Esophagus squamous epithelium (tissue), 5 donors: ENCODE measurements around the gene THUMPD2. TPM values are rescaled to one million over a fixed set of nuclear protein-coding genes. Genes with fewer than 3 reads are reported as not detected.

ENCODE experiments used
- DNase-seq: peaks from one replicate; lab custom pipeline; 2025; lab: John Stamatoyannopoulos, UW
- H3K27ac ChIP-seq, 4 donors: fragments of 200-600 bp; sonication (generic); one replicate each; pipeline ENCODE4 v1.5.1; 2016 to 2019; ENCODE audit warnings: mild to moderate bottlenecking in 1 of 4
- H3K27me3 ChIP-seq, 4 donors: fragments of 200-600 bp; sonication (generic); 1 replicate in 3 of 4; 2 replicates in 1 of 4; pipeline versions ENCODE4 v1.5.1 to v1.6.0; 2017 to 2021; ENCODE audit warnings: antibody characterized with exemption in 1 of 4
- H3K36me3 ChIP-seq, 3 donors: fragments of 200-600 bp; sonication (generic); one replicate each; pipeline ENCODE4 v1.5.1; 2016 to 2019
- H3K4me1 ChIP-seq, 3 donors: fragments of 200-600 bp; sonication (generic); one replicate each; pipeline ENCODE4 v1.5.1; 2017 to 2019
- H3K4me3 ChIP-seq, 4 donors: fragments of 200-600 bp; sonication (generic); 1 replicate in 3 of 4; 2 replicates in 1 of 4; pipeline ENCODE4 v1.5.1; 2016 to 2019; ENCODE audit warnings: mild to moderate bottlenecking in 2 of 4, moderate library complexity in 1 of 4
- H3K9me3 ChIP-seq, 3 donors: fragments of 200-600 bp; sonication (generic); one replicate each; pipeline ENCODE4 v1.5.1; 2016 to 2019
- POLR2A ChIP-seq, 4 donors: fragments of 450-650 bp; IDR thresholded peaks; one replicate each; pipeline ENCODE4 v1.6.1; 2017; ENCODE audit warnings: antibody characterized with exemption in 4 of 4, mild to moderate bottlenecking in 4 of 4, moderate library complexity in 3 of 4
- WGBS, 2 donors: methylation state at CpG; one replicate each; pipeline ENCODE4 v1.1.5; 2018; 5-methylcytosine and 5-hydroxymethylcytosine counted together
- intact Hi-C: fragments of 100-400 bp; cut with DNase I; formaldehyde crosslinking; loops from one replicate; pipeline ENCODE4 v1.15.0; 2022
- total RNA-seq, 4 donors: library from RNA; depleted of rRNA; stranded (reverse); fragments of >200 nt; gene quantifications; one replicate each; pipeline ENCODE4 v1.1.0, GENCODE V29; 2016
- TF ChIP-seq, protein P1 (sequence below), 6 experiments: fragments of 450-650 bp in 4 of 6; fragments of 200-600 bp in 2 of 6; sonication (generic) in 2 of 6; IDR thresholded peaks; one replicate each; pipeline ENCODE4 v1.5.1; 2016 to 2019; ENCODE audit warnings: antibody characterized with exemption in 6 of 6, mild to moderate bottlenecking in 4 of 6, moderate library complexity in 4 of 6
- donor health status: DM: yes; HTN: yes; CAD: no.

THUMPD2 gene
- total RNA-seq, 4 donors from 2014 or later: 5.2 to 16.4 (median 12.2) TPM

DNA sequence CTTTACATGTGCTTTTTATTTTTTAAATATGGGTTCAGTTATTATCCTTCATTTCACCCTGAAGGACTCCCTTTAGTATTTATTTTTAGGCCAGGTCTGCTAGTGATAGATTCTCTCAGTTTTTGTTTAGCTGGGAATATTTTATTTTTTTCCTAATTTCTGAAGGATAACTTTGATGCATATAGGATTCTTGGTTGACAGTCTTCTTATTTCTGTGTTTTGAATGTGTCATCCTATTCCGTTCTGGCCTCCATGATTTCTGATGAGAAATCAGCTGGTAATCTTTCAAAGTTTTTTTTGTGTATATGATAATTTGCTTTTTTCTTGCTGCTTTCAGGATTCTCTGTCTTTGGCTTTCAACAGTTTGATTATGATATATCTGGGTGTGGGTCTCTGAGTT, 77.9 kb downstream of the THUMPD2 start:
- H3K9me3 ChIP-seq: peaks cover 0 to 25% (median 7%) of the 10 kb centered on the region in 3 donors
- no peak overlapping the region for H3K4me3 ChIP-seq
- WGBS, 2 donors: 100% methylated on average over 1 of the region's 1 CpG
- no peak for DNase-seq
- no peaks in the 10 kb centered on the region for H3K27me3 ChIP-seq
- intact Hi-C loops: no loop called here
- H3K36me3 ChIP-seq: no peaks in the 10 kb centered on the region
- H3K4me1 ChIP-seq: peaks cover 0 to 5% (median 0%) of the 10 kb centered on the region in 3 donors
- TF ChIP-seq, protein P1, sequence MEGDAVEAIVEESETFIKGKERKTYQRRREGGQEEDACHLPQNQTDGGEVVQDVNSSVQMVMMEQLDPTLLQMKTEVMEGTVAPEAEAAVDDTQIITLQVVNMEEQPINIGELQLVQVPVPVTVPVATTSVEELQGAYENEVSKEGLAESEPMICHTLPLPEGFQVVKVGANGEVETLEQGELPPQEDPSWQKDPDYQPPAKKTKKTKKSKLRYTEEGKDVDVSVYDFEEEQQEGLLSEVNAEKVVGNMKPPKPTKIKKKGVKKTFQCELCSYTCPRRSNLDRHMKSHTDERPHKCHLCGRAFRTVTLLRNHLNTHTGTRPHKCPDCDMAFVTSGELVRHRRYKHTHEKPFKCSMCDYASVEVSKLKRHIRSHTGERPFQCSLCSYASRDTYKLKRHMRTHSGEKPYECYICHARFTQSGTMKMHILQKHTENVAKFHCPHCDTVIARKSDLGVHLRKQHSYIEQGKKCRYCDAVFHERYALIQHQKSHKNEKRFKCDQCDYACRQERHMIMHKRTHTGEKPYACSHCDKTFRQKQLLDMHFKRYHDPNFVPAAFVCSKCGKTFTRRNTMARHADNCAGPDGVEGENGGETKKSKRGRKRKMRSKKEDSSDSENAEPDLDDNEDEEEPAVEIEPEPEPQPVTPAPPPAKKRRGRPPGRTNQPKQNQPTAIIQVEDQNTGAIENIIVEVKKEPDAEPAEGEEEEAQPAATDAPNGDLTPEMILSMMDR (IDR thresholded peaks at IDR 0.05): no peak
- TF ChIP-seq POLR2A (IDR thresholded peaks at IDR 0.05): no peak
- no peak overlapping the region for H3K27ac ChIP-seq

DNA sequence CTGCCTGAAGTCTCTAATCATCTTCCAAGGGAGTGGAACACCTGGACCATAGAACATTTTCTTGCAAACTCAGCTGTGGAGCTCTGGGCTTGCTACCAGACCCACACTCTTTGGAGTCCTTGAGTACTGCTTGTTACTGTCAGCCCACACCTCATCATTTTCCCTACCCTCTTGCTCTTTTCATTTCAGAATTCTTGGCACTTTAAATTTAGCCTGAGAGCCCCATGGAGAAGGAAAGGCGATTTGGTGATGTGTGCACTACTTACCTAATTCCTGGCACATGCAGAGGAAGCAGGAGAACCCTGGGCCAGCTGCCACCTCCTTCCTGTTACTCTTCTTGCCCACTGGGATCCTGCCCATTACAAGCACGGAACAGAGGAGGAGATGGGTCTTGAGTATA, 81.6 kb downstream of the THUMPD2 start:
- Histone ChIP-seq H3K4me1 (peaks cover 0 to 5% (median 0%) of the 10 kb centered on the region in 3 donors), H3K27ac (no peak overlapping the region), H3K27me3 (no peaks in the 10 kb centered on the region), H3K36me3 (no peaks in the 10 kb centered on the region), H3K9me3 (peaks cover 0 to 23% (median 7%) of the 10 kb centered on the region in 3 donors), H3K4me3 (no peak overlapping the region)
- no peak for DNase-seq
- no peak for TF ChIP-seq POLR2A (IDR thresholded peaks at IDR 0.05)
- TF ChIP-seq, protein P1 (IDR thresholded peaks at IDR 0.05): no peak
- intact Hi-C loops: no loop called here
- WGBS, 2 donors: 29 to 68% methylated on average over 2 of the region's 2 CpGs

DNA sequence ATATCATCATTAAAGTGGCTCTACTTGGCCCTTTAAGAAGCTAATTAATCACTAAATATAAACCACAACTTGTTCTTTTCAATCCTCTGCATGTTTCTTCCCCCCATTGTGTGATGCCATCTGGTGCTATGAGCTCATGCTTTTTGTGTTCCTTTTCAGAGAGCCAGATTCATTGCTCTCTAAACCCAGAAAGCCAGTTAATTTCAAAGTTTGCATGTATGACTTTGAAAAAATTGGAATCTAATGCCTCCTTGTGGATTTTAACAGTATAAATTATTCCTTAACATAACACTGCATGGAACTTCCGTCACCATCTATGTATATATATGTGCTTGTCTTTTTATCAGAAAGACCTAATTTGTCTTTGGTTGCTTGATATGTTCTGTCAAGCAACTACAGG, 82.2 kb downstream of the THUMPD2 start:
- H3K9me3 ChIP-seq: peaks cover 0 to 17% (median 7%) of the 10 kb centered on the region in 3 donors
- no peak overlapping the region for H3K4me3 ChIP-seq
- peaks cover 0 to 5% (median 0%) of the 10 kb centered on the region in 3 donors for H3K4me1 ChIP-seq
- DNase-seq: no peak
- H3K27ac ChIP-seq: peak overlapping the region in 1 of 4 donors; percentile 5
- 56 to 57% methylated on average over 1 of the region's 1 CpG for WGBS, 2 donors
- TF ChIP-seq, protein P1 (IDR thresholded peaks at IDR 0.05): peak in 4 of 6 experiments; percentile 7 to 43 (median 24)
- TF ChIP-seq POLR2A (IDR thresholded peaks at IDR 0.05): no peak
- H3K27me3 ChIP-seq: no peaks in the 10 kb centered on the region
- H3K36me3 ChIP-seq: no peaks in the 10 kb centered on the region
- intact Hi-C loops: no loop called here

DNA sequence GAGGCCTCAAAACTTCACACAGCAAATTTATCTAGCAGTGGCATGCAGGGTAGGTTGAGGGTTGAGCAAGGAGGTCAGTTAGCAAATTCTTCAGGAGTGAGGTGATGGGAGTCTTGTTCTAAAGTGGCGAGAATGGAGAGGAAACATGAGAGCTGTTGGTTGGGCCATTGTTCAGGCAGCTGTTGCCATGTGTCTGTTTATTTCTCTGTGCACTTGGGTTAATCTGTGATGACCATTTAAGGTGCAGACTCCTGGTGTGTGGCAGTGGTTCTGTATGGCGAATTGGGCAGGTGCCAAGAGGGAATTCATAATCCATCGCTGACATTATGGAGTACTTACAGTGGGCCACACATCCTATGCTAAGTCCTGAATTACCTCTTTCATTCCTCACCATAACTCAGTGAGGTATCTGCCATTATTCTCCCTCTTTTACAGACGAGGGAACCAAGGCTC, 82.9 kb downstream of the THUMPD2 start:
- Histone ChIP-seq H3K27me3 (no peaks in the 10 kb centered on the region), H3K9me3 (peaks cover 0 to 10% (median 2%) of the 10 kb centered on the region in 3 donors), H3K4me3 (no peak overlapping the region), H3K27ac (peak overlapping the region in 2 of 4 donors; percentile 5 to 37), H3K4me1 (peaks cover 0 to 5% (median 0%) of the 10 kb centered on the region in 3 donors), H3K36me3 (no peaks in the 10 kb centered on the region)
- TF ChIP-seq POLR2A (IDR thresholded peaks at IDR 0.05): no peak
- TF ChIP-seq, protein P1 (IDR thresholded peaks at IDR 0.05): no peak
- intact Hi-C loops: no loop called here
- DNase-seq: no peak
- WGBS, 2 donors: 69 to 70% methylated on average over 4 of the region's 4 CpGs

DNA sequence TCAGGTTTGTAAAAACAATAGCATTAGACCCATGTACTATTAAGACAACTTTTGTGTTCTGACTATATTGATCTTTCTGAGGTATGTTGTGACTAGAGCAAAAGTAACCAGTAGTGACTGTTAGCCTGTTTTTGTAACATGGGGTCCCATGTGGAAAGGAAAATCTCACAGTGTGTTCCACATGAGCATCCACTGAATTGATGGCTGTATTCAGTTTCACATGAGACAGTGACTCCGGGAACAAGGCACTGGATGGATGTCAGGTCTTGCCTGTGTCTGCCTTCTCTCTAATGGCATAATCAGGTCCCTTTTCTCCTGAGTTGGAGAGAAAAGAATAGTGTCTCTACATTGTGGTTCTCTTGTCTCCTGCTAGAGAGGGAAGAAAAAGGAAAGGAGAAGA, 85.8 kb downstream of the THUMPD2 start:
- H3K27me3 ChIP-seq: no peaks in the 10 kb centered on the region
- H3K9me3 ChIP-seq: no peaks in the 10 kb centered on the region
- TF ChIP-seq, protein P1 (IDR thresholded peaks at IDR 0.05): no peak
- no peak for DNase-seq
- H3K4me1 ChIP-seq: peaks cover 0 to 5% (median 0%) of the 10 kb centered on the region in 3 donors
- no peak overlapping the region for H3K4me3 ChIP-seq
- WGBS, 2 donors: 83% methylated on average over 1 of the region's 1 CpG
- H3K36me3 ChIP-seq: no peaks in the 10 kb centered on the region
- no peak overlapping the region for H3K27ac ChIP-seq
- intact Hi-C loops: no loop called here
